OCI-M2 (cell line): ENCODE results near the gene NR1H3.
"Not testable (repeated sequence)": the region's sequence is repeated elsewhere in the genome, so short reads cannot be mapped to it uniquely, and the experiment has no call there.

Source experiments
- DNase-seq: peaks from one replicate; lab custom pipeline; 2025; ENCODE audit not compliant: unreplicated experiment; lab: John Stamatoyannopoulos, UW

NR1H3 gene

GRCh38 chr11:47305734-47306483 is 48.1 kb downstream of the NR1H3 start:
- no peak for DNase-seq

- no peak for DNase-seq
Observed at GRCh38 chr11:47306484-47306844, 48.7 kb downstream of the NR1H3 start.

- DNase-seq = no peak
Observed at GRCh38 chr11:47308050-47308823, 50.4 kb downstream of the NR1H3 start.

- no peak for DNase-seq
Observed at GRCh38 chr11:47314992-47315391, 57.2 kb downstream of the NR1H3 start.

GRCh38 chr11:47316501-47316900 is 58.7 kb downstream of the NR1H3 start:
- DNase-seq = not testable (repeated sequence)

- no peak for DNase-seq
Observed at GRCh38 chr11:47317064-47317828, 59.5 kb downstream of the NR1H3 start.

- no peak for DNase-seq
Observed at GRCh38 chr11:47318166-47318565, 60.4 kb downstream of the NR1H3 start.
